Prostate gland (tissue), 2 donors: ENCODE measurements around the gene TMEM266.

Experiments used
- POLR2AphosphoS5 ChIP-seq: sonication (generic); formaldehyde crosslinking; IDR thresholded peaks from one replicate; pipeline ENCODE4 v1.6.1; 2017; ENCODE audit warnings: antibody characterized with exemption
- TF ChIP-seq, protein P1 (sequence below), 4 experiments: fragments of 200-600 bp in 2 of 4; fragments of 450-650 bp in 2 of 4; sonication (generic) in 2 of 4; IDR thresholded peaks; 1 replicate in 3 of 4; 2 replicates in 1 of 4; pipeline ENCODE4 v1.5.1; 2016 to 2019; ENCODE audit warnings: antibody characterized with exemption in 4 of 4, mild to moderate bottlenecking in 2 of 4, moderate library complexity in 2 of 4

DNA sequence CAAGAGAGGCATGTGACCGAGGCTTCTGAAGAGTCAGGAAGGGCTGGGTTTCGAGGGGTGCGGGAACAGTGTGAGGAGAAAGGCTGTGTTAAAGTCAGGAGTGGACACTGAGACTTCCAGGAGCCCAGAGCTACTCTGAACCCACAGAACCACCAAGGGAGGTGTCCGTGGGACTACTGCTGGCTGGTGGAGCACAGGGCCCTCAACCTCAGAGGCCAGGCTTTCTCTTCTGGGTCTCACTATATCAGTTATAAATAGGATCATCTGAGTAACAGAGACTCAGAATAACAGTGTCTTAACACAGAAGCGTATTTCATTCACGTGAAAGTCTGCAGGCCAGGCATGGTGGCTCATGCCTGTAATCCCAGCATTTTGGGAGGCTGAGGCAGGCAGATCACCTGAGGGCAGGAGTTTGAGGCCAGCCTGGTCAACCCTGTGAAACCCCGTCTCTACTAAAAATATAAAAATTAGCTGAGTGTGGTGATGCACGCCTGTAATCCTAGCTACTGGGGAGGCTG is 113.6 kb downstream of the TMEM266 start:
- TF ChIP-seq POLR2AphosphoS5: no peak
- TF ChIP-seq, protein P1, sequence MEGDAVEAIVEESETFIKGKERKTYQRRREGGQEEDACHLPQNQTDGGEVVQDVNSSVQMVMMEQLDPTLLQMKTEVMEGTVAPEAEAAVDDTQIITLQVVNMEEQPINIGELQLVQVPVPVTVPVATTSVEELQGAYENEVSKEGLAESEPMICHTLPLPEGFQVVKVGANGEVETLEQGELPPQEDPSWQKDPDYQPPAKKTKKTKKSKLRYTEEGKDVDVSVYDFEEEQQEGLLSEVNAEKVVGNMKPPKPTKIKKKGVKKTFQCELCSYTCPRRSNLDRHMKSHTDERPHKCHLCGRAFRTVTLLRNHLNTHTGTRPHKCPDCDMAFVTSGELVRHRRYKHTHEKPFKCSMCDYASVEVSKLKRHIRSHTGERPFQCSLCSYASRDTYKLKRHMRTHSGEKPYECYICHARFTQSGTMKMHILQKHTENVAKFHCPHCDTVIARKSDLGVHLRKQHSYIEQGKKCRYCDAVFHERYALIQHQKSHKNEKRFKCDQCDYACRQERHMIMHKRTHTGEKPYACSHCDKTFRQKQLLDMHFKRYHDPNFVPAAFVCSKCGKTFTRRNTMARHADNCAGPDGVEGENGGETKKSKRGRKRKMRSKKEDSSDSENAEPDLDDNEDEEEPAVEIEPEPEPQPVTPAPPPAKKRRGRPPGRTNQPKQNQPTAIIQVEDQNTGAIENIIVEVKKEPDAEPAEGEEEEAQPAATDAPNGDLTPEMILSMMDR (IDR thresholded peaks at IDR 0.05): no peak
